ENCODE measurements around the gene PCCB.
"Not testable (repeated sequence)": the region's sequence is repeated elsewhere in the genome, so short reads cannot be mapped to it uniquely, and the experiment has no call there.

Gene PCCB

DNA sequence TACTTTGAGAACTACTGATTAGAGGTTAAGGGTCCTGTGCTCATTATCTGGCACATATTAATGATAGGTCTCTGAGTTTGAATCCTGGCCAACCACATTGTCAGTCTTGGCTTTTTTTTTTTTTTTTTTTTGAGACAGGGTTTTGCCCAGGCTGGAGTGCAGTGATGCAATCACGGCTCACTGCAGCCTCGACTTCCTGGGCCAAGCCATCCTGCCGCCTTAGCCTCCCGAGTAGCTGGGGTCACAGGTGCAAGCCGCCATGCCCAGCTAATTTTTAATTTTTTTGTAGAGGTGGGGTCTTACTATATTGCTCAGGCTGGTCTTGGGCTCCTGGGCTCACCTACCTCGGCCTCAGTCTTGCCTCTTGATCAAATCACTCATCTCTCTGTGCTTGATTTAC, 547 bp upstream of the PCCB start:
- DNase-seq (ENCODE audit: low spot score in 2 of 2), result no peak
- H3K9me3 Mint-ChIP-seq, result no peaks in the 10 kb centered on the region
- peak overlapping the region; percentile 79 for H3K4me3 Mint-ChIP-seq
- H3K27ac Mint-ChIP-seq, result peak overlapping the region; percentile 91
- H3K36me3 Mint-ChIP-seq, result peaks cover 5% of the 10 kb centered on the region
- peaks cover 21% of the 10 kb centered on the region for H3K4me1 Mint-ChIP-seq
- no peak for ATAC-seq

DNA sequence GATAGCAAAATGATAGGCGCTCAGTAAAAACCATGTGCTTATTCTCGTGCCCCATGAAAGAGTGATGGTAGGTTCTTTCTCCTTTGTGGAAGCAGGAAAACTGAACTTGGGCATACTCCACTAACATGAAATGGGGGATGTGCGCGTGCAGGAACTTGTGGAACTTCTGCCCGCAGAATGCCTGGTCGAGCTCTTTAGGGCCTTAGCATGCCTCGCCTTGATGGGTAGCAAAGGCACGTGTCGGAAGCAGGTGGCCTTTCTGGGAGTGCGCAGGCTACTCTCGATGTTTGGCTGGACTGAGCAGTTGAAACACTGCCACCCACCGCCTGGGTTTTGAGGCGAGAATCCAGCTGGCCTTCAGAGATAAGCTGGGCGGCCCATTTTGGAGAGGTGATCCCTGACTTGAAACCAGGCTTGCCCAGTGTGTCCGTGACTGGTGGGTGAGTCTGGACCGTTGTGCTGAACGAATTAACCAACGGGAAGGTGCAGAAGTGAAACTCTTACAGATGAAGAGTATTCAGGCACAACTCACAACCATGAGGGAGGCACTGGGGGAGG, 842 bp downstream of the PCCB start:
- Mint-ChIP-seq H3K4me1 (peaks cover 21% of the 10 kb centered on the region), H3K9me3 (no peaks in the 10 kb centered on the region), H3K36me3 (peaks cover 12% of the 10 kb centered on the region), H3K27ac (peak overlapping the region; percentile 91), H3K4me3 (peak overlapping the region; percentile 79)
- DNase-seq (ENCODE audit: low spot score in 2 of 2) (peak; percentile 2 to 55), ATAC-seq (no peak)

DNA sequence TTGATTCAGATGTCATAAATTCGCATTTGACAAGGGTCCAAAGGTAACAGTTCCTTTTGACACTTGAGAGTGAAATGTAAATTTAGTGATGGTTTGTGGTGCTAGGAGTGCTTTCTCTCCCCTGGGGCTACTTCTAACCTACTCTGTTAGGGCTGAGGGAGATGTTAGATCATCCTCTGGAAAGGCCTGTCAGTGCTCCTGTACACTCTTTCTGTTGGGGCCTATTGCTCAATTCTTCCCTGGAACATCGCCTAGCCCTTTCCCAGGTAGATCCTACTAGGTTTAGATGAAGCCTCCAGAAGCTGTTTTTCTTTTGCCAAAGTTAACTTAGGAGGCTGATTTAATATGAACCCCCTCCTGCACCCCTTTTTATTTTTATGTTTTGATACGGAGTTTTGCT, 1.4 kb downstream of the PCCB start:
- Mint-ChIP-seq H3K4me3 (peak overlapping the region; percentile 79), H3K9me3 (no peaks in the 10 kb centered on the region), H3K4me1 (peaks cover 21% of the 10 kb centered on the region), H3K36me3 (peaks cover 17% of the 10 kb centered on the region), H3K27ac (peak overlapping the region; percentile 91)
- DNase-seq (ENCODE audit: low spot score in 2 of 2) (no peak), ATAC-seq (no peak)

- no peak for DNase-seq (ENCODE audit: low spot score in 2 of 2)
- Mint-ChIP-seq H3K4me1 (peaks cover 13% of the 10 kb centered on the region), H3K4me3 (no peak overlapping the region), H3K36me3 (peaks cover 55% of the 10 kb centered on the region), H3K9me3 (no peaks in the 10 kb centered on the region), H3K27ac (no peak overlapping the region)
- ATAC-seq, result no peak
Measured at GRCh38 chr3:136255672-136256406, 5.7 kb downstream of the PCCB start.

GRCh38 chr3:136258199-136258598, 8.1 kb downstream of the PCCB start:
- Mint-ChIP-seq H3K27ac (no peak overlapping the region), H3K9me3 (no peaks in the 10 kb centered on the region), H3K36me3 (peaks cover 78% of the 10 kb centered on the region), H3K4me3 (no peak overlapping the region), H3K4me1 (no peaks in the 10 kb centered on the region)
- no peak for DNase-seq (ENCODE audit: low spot score in 2 of 2)
- no peak for ATAC-seq

DNA sequence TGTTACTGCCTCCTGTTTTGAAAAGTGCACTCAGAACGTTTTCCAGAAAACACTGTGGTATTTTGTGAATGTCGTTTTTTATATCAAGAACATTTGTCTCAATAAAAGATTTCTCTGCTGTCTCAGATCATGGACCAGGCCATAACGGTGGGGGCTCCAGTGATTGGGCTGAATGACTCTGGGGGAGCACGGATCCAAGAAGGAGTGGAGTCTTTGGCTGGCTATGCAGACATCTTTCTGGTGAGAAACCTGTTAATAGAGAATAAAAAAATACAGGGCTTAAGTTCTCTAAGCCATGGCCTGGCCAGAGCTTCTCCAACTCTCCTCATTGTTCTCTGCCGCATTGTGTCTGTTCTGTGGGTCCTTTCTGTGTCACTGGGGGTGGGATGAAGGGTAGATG, 11.7 kb downstream of the PCCB start:
- H3K4me1 Mint-ChIP-seq, result peaks cover 7% of the 10 kb centered on the region

DNA sequence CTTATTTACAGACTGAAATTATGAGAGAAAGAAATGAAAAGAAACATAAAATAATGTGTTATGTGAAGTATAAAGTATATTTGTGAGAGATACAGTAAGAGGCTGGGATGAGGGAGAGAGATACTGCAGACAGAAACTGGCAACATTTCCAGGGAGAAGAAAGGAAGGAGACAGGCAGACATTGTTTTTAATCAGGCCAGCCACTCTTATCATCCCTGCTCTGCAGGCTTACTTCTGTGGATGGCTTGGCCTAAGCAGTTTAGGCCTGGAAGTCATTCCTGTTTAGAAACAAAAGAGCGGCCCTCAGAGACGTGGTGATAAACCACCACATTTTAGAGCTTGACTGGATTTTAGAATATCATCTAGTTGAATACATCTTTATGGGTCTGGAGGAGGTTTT, 12.4 kb downstream of the PCCB start:
- H3K9me3 Mint-ChIP-seq, result no peaks in the 10 kb centered on the region
- H3K36me3 Mint-ChIP-seq, result peaks cover 96% of the 10 kb centered on the region
- peaks cover 7% of the 10 kb centered on the region for H3K4me1 Mint-ChIP-seq
- peak overlapping the region; percentile 60 for H3K27ac Mint-ChIP-seq
- ATAC-seq (no peak), DNase-seq (ENCODE audit: low spot score in 2 of 2) (peak in 1 of 2 donors; percentile 32)
- no peak overlapping the region for H3K4me3 Mint-ChIP-seq

More for the DNA sequence above, 11.7 kb downstream of the PCCB start:
- H3K36me3 Mint-ChIP-seq, result peaks cover 97% of the 10 kb centered on the region
- H3K4me3 Mint-ChIP-seq, result no peak overlapping the region
- no peaks in the 10 kb centered on the region for H3K9me3 Mint-ChIP-seq
- ATAC-seq (no peak), DNase-seq (ENCODE audit: low spot score in 2 of 2) (peak in 1 of 2 donors; percentile 33)
- peak overlapping the region; percentile 60 for H3K27ac Mint-ChIP-seq

DNA sequence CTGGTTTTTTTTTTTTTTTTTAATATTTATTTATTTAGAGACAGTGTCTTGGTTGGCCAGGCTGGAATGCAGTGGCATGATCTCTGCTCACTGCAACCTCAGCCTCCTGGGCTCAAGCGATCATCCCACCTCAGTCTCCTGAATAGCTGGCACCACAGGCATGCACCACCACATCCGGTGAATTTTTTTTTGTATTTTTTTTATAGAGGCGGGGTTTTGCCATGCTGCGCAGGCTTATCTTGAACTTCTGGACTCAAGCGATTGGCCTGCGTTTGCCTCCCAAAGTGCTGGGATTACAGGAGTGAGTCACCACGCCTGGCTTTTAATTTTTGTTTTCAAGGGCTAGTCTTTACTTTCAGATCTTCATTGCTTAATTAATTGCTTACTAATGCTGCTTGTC, 13.1 kb downstream of the PCCB start:
- no peak for DNase-seq (ENCODE audit: low spot score in 2 of 2)
- no peak overlapping the region for H3K4me3 Mint-ChIP-seq
- H3K9me3 Mint-ChIP-seq, result no peaks in the 10 kb centered on the region
- no peak overlapping the region for H3K27ac Mint-ChIP-seq
- ATAC-seq, result no peak
- peaks cover 96% of the 10 kb centered on the region for H3K36me3 Mint-ChIP-seq
- peaks cover 7% of the 10 kb centered on the region for H3K4me1 Mint-ChIP-seq

GRCh38 chr3:136266468-136267125, 16.5 kb downstream of the PCCB start:
- H3K4me1 Mint-ChIP-seq; H3K27ac Mint-ChIP-seq; H3K9me3 Mint-ChIP-seq; DNase-seq (ENCODE audit: low spot score in 2 of 2); H3K4me3 Mint-ChIP-seq: not testable (repeated sequence)
- peak; percentile 75 for ATAC-seq
- peaks cover 82% of the 10 kb centered on the region for H3K36me3 Mint-ChIP-seq

- H3K27ac Mint-ChIP-seq, result no peak overlapping the region
- DNase-seq (ENCODE audit: low spot score in 2 of 2) (no peak), ATAC-seq (no peak)
- H3K36me3 Mint-ChIP-seq, result peaks cover 76% of the 10 kb centered on the region
- peaks cover 7% of the 10 kb centered on the region for H3K4me1 Mint-ChIP-seq
- H3K4me3 Mint-ChIP-seq, result no peak overlapping the region
- H3K9me3 Mint-ChIP-seq, result no peaks in the 10 kb centered on the region
Measured at GRCh38 chr3:136267235-136267634, 17.1 kb downstream of the PCCB start.

GRCh38 chr3:136270179-136270578, 20.0 kb downstream of the PCCB start:
- no peaks in the 10 kb centered on the region for H3K9me3 Mint-ChIP-seq
- peaks cover 11% of the 10 kb centered on the region for H3K4me1 Mint-ChIP-seq
- no peak for DNase-seq (ENCODE audit: low spot score in 2 of 2)
- H3K27ac Mint-ChIP-seq, result no peak overlapping the region
- H3K4me3 Mint-ChIP-seq, result no peak overlapping the region
- peak; percentile 81 for ATAC-seq
- H3K36me3 Mint-ChIP-seq, result peaks cover 54% of the 10 kb centered on the region

DNA sequence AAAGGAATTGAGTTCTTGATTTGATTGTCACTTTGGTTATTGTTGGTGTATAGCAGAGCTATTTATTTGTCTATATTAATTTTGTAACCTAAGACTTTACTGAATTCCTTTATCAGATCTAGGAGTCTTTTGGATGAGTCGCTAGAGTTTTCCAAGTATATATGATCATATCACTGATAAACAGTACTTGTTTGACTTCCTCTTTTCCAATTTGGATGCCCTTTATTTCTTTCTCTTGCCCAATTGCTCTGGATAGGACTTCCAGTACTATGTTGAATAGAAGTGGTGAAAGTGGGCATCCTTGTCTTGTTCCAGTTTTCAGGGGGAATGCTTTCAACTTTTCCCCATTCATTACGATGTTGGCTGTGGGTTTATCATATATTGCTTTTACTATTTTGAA, 21.5 kb downstream of the PCCB start:
- H3K36me3 Mint-ChIP-seq, result peaks cover 39% of the 10 kb centered on the region
- H3K4me1 Mint-ChIP-seq, ATAC-seq: not testable (repeated sequence)

GRCh38 chr3:136276049-136276755, 26.1 kb downstream of the PCCB start:
- ATAC-seq, result no peak
- Mint-ChIP-seq H3K4me3 (no peak overlapping the region), H3K36me3 (peaks cover 17% of the 10 kb centered on the region), H3K9me3 (peaks cover 17% of the 10 kb centered on the region), H3K4me1 (peaks cover 10% of the 10 kb centered on the region), H3K27ac (no peak overlapping the region)
- DNase-seq (ENCODE audit: low spot score in 2 of 2), result no peak

More for the DNA sequence above, 21.5 kb downstream of the PCCB start:
- not testable (repeated sequence) for H3K27ac Mint-ChIP-seq; DNase-seq (ENCODE audit: low spot score in 2 of 2); H3K4me3 Mint-ChIP-seq; H3K9me3 Mint-ChIP-seq

GRCh38 chr3:136277115-136277514, 27.0 kb downstream of the PCCB start:
- Mint-ChIP-seq H3K4me3 (no peak overlapping the region), H3K4me1 (peaks cover 12% of the 10 kb centered on the region), H3K9me3 (peaks cover 20% of the 10 kb centered on the region), H3K36me3 (peaks cover 21% of the 10 kb centered on the region), H3K27ac (no peak overlapping the region)
- ATAC-seq, result no peak
- DNase-seq (ENCODE audit: low spot score in 2 of 2), result no peak

GRCh38 chr3:136277634-136278033, 27.5 kb downstream of the PCCB start:
- Mint-ChIP-seq H3K9me3 (peaks cover 20% of the 10 kb centered on the region), H3K4me1 (peaks cover 9% of the 10 kb centered on the region), H3K27ac (no peak overlapping the region), H3K36me3 (peaks cover 21% of the 10 kb centered on the region), H3K4me3 (no peak overlapping the region)
- DNase-seq (ENCODE audit: low spot score in 2 of 2) (no peak), ATAC-seq (no peak)
